SU-DHL-6 (cell line): ENCODE measurements around the gene SLC39A11.

Experiments used
- EZH2phosphoT487 ChIP-seq: fragments of 200-600 bp; sonication (generic), shearing (Covaris generic); conservative IDR thresholded peaks from 2 replicates; pipeline ENCODE4 v1.6.1; 2018; ENCODE audit warnings: mild to moderate bottlenecking, antibody characterized with exemption, low read length, moderate library complexity, mixed read lengths
- TF ChIP-seq, protein P1 (sequence below): fragments of 200-600 bp; sonication (generic); IDR thresholded peaks from one replicate; pipeline ENCODE4 v1.5.1; 2017; ENCODE audit warnings: antibody characterized with exemption, mild to moderate bottlenecking, low read length, moderate library complexity; ENCODE audit not compliant: insufficient read depth, poor library complexity, severe bottlenecking

DNA sequence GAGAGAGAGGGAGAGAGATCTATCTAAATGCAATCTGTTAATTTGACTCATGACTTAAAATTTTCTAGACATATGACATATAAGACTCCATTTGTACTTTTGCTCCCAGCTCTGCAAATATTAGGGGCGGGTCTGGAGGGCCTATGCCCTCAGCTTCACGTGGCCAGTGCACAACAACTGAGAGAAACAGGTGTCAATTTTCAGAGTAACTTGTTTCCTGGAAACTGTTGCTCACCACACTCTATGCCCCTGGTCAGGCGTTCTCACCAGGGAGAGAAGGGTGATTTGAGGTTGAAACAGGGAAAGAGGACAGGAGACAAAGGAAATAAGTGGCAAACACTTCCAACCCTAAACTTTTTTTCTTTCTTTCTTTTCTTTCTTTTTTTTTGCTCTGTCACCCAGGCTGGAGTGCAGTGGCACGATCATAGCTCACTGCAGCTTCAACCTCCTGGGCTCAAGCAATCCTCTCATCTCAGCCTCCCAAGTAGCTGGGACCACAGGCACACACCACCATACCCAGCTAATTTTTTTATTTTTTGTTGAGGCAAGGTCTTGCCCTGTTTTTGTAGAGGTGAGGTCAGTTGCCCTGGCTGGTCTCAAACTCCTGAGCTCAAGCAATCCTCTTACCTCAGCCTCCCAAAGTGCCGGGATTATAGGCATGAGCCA is 270.0 kb downstream of the SLC39A11 start:
- TF ChIP-seq, protein P1, sequence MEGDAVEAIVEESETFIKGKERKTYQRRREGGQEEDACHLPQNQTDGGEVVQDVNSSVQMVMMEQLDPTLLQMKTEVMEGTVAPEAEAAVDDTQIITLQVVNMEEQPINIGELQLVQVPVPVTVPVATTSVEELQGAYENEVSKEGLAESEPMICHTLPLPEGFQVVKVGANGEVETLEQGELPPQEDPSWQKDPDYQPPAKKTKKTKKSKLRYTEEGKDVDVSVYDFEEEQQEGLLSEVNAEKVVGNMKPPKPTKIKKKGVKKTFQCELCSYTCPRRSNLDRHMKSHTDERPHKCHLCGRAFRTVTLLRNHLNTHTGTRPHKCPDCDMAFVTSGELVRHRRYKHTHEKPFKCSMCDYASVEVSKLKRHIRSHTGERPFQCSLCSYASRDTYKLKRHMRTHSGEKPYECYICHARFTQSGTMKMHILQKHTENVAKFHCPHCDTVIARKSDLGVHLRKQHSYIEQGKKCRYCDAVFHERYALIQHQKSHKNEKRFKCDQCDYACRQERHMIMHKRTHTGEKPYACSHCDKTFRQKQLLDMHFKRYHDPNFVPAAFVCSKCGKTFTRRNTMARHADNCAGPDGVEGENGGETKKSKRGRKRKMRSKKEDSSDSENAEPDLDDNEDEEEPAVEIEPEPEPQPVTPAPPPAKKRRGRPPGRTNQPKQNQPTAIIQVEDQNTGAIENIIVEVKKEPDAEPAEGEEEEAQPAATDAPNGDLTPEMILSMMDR = no peak
- no peak for TF ChIP-seq EZH2phosphoT487
